GM21786 (cell line): ENCODE results near the gene CYP3A4.
"Not testable (repeated sequence)": the region's sequence is repeated elsewhere in the genome, so short reads cannot be mapped to it uniquely, and the experiment has no call there.

Source experiments
- ATAC-seq: cut with Tn5 transposase; IDR thresholded peaks from one replicate; pipeline ENCODE4 v1.9.1; 2021; ENCODE audit not compliant: unreplicated experiment

The CYP3A4 gene

DNA sequence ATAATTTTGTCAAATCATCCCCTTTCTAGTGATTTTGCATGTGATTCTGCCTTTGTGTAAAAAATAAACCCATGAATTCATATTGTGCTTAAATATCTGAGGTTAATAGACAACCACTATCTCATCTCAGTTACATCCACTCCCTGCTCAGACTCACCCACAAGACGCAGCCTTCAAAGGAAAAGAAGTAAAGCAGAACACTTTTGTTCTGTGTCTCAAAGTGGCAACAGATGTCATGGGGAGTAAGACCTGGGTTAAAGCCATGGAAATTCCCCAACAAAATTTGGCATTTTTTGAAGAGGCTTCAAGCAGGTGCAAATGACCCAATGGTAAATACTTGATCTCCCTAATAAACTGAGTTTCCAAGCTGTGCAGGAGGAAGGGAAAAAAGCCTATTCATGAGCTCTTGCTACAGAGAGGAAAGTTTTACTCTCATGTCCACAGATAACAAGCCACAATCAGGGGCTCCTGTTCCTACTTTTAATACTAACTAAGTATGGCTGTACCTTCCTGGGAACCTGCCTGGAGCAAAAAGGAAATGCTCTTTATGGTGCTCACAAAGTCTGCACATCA is 53.7 kb downstream of the CYP3A4 start:
- ATAC-seq: no peak

DNA sequence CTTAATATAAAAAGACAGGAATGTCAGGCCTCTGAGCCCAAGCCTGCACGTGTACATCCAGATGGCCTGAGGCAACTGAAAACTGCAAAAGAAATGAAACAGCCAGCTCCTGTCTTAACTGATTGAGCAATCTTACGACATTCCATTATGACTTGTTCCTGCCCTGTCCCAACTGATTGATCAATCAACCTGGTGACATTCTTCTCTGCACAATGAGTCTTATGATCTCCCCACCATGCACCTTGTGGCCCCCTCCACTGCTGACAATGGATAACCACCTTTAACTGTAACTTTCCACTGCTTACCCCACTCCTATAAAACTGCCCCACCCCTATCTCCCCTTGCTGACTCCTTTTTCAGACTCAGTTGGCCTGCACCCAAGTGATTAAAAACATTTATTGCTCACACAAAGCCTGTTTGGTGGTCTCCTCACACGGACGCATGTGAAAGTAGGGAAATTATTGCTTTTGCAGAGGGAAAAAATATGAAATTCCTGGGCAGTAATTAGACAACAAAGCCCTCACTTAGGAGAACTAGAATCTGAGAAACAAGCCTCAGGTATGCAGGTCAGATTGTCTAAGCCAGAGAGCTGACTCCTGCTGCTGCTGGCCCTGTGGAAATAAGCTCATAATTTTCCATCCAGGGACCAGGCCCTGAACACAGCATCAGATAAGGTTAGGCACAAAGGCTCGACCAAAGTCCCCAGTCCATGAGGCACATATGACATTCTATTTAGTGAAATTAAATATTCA is 54.3 kb downstream of the CYP3A4 start:
- no peak for ATAC-seq

DNA sequence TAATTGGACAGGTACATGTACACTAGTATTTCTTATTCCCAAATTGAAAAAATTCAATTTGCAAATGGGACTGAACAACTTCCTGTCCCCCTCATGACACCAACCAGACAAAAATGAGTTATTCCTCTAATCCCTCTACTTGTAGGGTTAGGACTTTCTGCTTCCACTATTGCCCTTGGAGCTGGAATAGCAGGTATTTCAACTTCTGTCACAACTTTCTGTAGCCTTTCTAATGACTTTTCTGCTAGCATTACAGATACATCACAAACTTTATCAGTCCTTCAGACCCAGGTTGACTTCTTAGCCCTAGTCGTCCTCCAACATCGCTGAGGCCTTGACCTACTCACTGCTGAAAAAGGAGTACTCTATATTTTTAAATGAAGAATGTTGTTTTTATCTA is 55.4 kb downstream of the CYP3A4 start:
- no peak for ATAC-seq

DNA sequence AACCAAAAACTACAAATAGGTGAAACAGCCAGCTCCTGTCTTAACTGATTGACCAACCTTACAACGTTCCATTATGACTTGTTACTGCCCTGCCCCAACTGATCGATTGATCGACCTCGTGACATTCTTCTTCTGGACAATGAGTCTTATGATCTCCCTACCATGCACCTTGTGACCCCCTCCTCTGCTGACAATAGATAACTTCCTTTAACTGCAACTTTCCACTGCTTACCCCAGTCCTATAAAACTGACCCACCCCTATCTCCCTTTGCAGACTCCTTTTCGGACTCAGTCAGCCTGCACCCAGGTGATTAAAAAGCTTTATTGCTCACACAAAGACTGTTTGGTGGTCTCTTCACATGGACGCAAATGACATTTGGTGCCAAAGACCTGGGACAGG is 60.8 kb downstream of the CYP3A4 start:
- not testable (repeated sequence) for ATAC-seq

DNA sequence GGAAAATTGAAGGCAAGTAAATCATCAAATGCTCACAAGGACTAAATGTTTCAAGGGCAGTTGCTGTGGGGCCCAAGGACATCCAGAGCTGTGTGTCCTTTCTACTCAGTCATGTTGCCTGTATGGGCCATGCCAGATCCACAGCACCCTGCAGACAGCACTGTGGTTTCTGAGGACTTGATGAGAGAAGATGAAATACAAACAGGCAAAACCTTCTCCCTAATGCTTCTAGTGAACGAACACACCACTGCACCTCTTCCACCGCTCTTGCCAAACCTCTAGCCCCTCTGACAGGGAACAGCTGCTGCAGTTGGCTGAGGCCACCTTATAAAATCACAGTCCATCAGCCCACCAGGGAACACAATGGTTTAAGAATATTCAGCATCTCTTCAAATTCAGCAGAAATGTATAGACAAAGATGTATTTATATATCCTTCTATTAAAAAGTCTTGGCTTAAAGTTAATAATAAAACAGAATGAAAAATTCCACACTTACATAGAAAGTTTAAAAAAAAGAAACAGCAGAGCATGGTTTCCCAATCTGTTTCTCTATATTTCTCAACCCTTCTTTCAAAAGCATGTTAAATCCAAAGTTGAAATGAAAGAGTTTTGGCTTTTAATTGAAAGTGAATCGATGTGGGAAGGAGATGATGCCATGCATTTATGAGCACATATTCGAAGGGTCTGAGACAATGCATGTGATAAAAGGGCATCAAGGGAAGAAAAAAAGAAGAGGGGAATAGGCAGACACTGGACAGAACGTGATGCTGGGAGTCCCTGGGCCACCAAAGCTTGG is 63.0 kb downstream of the CYP3A4 start:
- ATAC-seq: no peak

DNA sequence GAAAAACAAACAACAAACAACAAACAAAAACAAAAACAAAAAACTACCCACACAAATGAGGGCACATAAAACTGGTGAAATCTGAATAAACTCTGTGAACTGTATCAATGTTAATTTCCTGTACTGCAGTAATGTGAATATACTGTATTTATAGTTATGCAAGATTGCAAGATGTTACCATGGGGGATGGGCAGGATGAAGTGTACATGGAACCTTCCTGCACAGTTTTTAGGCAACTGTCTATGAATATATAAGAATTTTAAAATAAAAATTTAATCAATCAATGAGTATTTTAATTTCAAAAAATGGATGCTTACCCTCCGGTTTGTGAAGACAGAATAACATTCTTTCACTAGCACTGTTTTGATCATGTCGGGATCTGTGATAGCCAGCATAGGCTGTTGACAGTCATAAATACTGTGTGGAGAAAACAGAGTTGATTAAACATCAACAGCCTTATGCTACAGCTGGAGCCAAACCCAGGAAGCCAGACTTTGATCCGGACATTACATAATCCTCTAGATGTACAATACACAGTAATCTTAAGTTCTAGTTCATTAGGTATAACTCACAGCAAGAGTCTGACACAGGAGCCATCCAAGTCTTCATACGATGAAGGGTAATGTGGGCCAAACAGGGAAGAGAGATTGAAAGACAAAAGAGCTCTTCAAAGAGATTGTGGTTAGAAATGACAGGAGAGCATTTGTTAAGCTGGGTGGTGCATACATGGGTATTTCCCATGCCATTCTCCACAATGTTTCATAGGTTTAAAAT is 63.8 kb downstream of the CYP3A4 start:
- ATAC-seq: no peak

DNA sequence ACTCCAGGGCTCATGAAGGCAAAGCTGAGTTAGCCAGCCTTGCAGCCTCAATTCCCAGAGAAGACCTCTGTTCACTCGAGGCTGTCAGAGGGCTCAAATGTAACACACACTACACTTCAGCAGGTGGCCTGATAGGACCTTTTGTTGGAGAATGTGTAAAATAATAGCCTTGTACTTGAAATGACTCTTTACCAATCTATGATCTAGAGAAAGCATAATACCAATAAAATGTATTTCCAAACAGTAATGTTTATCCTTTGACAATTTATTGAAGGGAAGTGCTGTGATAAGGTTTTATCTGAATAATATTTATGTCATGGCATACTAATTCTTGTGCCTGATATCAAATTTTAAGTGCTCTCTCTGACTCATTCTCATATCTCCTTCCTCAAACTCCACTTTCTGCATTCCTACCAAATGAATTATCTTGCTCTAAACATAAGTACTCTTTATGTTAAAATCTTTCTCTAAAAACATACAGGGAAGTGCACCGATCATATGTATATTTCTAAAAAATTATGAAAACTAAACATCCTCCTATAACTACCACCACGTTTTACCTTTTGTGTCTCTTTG is 69.9 kb downstream of the CYP3A4 start:
- no peak for ATAC-seq

DNA sequence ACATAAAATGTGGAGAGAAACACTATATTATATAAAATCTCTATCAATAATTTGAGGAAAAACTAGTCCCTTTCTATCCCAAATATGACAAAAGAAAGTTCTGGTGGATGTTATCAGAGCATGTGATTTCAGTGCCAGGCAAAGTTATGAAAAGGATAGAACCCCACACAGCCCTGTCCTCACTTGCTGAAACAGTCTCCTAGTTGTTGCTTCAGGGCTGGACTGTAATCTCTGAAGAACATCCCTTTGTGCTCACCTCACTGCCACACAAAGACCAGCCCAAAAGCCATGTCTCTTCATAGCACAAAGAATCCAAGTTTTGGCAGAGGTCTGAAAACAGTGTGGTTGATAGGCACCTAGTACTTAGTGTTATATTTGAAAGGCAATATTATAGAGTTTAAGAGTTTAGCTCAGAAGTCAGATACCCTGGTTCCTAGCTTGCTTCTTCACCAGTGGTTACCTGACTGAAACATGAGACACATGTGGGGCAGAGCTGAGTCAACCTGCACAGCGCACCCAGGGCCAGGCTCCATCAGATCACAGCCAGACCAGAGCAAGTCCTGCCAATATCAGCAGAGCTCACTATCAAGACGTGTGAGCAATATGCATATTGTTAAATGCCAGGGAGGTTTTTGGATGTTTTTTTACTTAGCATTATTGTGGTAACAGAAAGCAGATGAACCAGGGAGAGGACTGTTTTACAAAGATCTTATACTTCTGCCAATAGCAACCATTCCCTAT is 74.0 kb downstream of the CYP3A4 start:
- ATAC-seq: no peak

DNA sequence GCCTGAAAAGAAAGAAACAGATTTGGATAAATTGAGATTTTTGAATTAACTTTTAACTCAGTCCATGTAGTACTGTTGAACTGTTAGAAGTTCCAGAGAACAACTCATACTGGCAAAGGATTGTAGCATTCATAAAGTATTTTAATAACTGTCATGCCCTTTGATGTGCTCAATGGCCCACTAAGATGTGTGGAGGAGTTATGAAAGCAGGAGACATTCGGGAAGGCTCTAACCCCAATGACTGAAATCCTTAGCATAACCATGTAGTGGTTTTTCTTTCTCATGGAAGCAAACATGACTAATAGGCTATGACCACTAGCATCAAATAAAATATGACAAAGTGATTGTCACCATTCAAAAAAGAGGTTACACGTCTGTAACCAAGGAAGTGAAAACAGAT is 74.7 kb downstream of the CYP3A4 start:
- ATAC-seq: no peak

DNA sequence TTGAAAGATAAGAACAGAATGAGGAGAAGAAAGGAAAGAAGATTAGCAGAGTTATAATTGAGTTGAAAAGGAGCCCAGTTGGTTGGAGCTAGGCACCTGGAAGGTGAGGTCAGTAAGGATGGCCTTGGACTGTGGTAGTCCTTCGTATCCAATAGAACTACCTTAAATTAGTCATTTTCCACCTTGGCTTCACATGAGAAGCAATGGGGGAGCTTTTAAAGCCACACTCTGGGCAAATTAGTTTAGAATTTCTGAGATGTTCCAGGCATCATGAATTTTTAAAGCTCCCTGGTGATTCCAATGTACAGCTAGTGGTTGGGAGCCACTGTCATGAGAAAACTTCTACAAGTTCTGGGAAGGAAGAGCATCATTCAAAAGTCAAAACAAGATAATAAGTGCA is 76.9 kb downstream of the CYP3A4 start:
- ATAC-seq: no peak
